T-helper 2 cell treated with Interferon-gamma antibody and Interleukin-4, amounts not matched to agents 5 μg/mL and 100 μg/mL, for 36 hours (primary cell): ENCODE measurements around the gene XAGE1A.
"Not testable (repeated sequence)": the region's sequence is repeated elsewhere in the genome, so short reads cannot be mapped to it uniquely, and the experiment has no call there.

Experiments
- DNase-seq: peaks from one replicate; pipeline ENCODE4 v3.0.0; 2021; ENCODE audit warnings: low spot score
- H3K27ac Mint-ChIP-seq: one replicate; pipeline ENCODE4 v1.8.0; 2021; ENCODE audit warnings: mild to moderate bottlenecking, mixed read lengths
- H3K27me3 Mint-ChIP-seq: one replicate; pipeline ENCODE4 v1.8.0; 2021; ENCODE audit warnings: low read depth, mixed read lengths
- H3K36me3 Mint-ChIP-seq: one replicate; pipeline ENCODE4 v1.8.0; 2021; ENCODE audit warnings: low read depth, mixed read lengths
- H3K4me1 Mint-ChIP-seq: one replicate; pipeline ENCODE4 v1.8.0; 2021; ENCODE audit warnings: low read depth, mixed read lengths
- H3K4me3 Mint-ChIP-seq: one replicate; pipeline ENCODE4 v1.8.0; 2022; ENCODE audit warnings: mild to moderate bottlenecking, moderate library complexity, mixed read lengths
- H3K9me3 Mint-ChIP-seq: one replicate; pipeline ENCODE4 v1.8.0; 2021; ENCODE audit warnings: mixed read lengths

Gene XAGE1A, protein sequence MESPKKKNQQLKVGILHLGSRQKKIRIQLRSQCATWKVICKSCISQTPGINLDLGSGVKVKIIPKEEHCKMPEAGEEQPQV

GRCh38 chrX:52495545-52496418 is at the start of gene XAGE1A:
Gene XAGE1A, plus strand, starts transcription at chrX:52495808. Its CDS starts 1,554 bp downstream, at chrX:52497362.
- H3K27me3 Mint-ChIP-seq, DNase-seq, H3K4me1 Mint-ChIP-seq, H3K9me3 Mint-ChIP-seq, H3K36me3 Mint-ChIP-seq, H3K4me3 Mint-ChIP-seq, H3K27ac Mint-ChIP-seq: not testable (repeated sequence)

GRCh38 chrX:52452031-52452430 is 43.6 kb upstream of the XAGE1A start:
- not testable (repeated sequence) for H3K36me3 Mint-ChIP-seq, H3K4me3 Mint-ChIP-seq, DNase-seq, H3K4me1 Mint-ChIP-seq, H3K27me3 Mint-ChIP-seq, H3K9me3 Mint-ChIP-seq, H3K27ac Mint-ChIP-seq

GRCh38 chrX:52471301-52471700 is 24.3 kb upstream of the XAGE1A start:
- H3K27ac Mint-ChIP-seq, H3K27me3 Mint-ChIP-seq, H3K4me3 Mint-ChIP-seq, H3K4me1 Mint-ChIP-seq, DNase-seq, H3K36me3 Mint-ChIP-seq, H3K9me3 Mint-ChIP-seq: not testable (repeated sequence)

- not testable (repeated sequence) for H3K27me3 Mint-ChIP-seq, H3K4me3 Mint-ChIP-seq, H3K27ac Mint-ChIP-seq, H3K9me3 Mint-ChIP-seq, DNase-seq, H3K4me1 Mint-ChIP-seq, H3K36me3 Mint-ChIP-seq
Observed at GRCh38 chrX:52496419-52496772, 788 bp downstream of the XAGE1A start.

- not testable (repeated sequence) for H3K36me3 Mint-ChIP-seq, H3K9me3 Mint-ChIP-seq, H3K4me3 Mint-ChIP-seq, H3K4me1 Mint-ChIP-seq, H3K27ac Mint-ChIP-seq, H3K27me3 Mint-ChIP-seq, DNase-seq
Observed at GRCh38 chrX:52501362-52501761, 5.8 kb downstream of the XAGE1A start.

GRCh38 chrX:52504551-52504950 is 8.9 kb downstream of the XAGE1A start:
- H3K36me3 Mint-ChIP-seq: no peaks in the 10 kb centered on the region
- H3K27ac Mint-ChIP-seq: no peak overlapping the region
- no peaks in the 10 kb centered on the region for H3K27me3 Mint-ChIP-seq
- no peaks in the 10 kb centered on the region for H3K9me3 Mint-ChIP-seq
- H3K4me1 Mint-ChIP-seq: no peaks in the 10 kb centered on the region
- no peak overlapping the region for H3K4me3 Mint-ChIP-seq
- no peak for DNase-seq

DNA sequence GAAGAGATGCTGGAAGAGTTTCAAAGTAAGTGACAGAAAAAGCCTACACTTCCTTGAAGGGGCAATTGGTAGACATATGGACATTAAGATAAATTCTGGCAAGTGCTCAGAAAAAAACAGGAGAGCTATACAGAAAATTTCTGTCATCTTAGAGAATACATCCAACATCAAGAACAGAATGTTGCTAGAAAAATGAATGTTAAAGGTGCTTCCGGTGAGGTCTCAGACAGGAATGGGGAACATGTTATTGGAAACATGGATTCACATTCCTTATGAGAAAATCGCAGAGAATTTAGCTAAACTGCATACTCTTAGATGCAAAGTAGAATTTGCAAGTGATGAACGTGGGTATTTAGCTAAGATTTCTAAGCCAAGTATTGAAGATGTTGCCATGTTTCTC is 11.7 kb downstream of the XAGE1A start:
- Mint-ChIP-seq H3K27ac (no peak overlapping the region), H3K36me3 (no peaks in the 10 kb centered on the region), H3K4me3 (no peak overlapping the region), H3K9me3 (no peaks in the 10 kb centered on the region), H3K27me3 (no peaks in the 10 kb centered on the region), H3K4me1 (no peaks in the 10 kb centered on the region)
- no peak for DNase-seq

GRCh38 chrX:52509916-52510315 is 14.3 kb downstream of the XAGE1A start:
- Mint-ChIP-seq H3K36me3 (no peaks in the 10 kb centered on the region), H3K27me3 (no peaks in the 10 kb centered on the region), H3K4me1 (no peaks in the 10 kb centered on the region), H3K27ac (no peak overlapping the region), H3K4me3 (no peak overlapping the region), H3K9me3 (no peaks in the 10 kb centered on the region)
- no peak for DNase-seq

DNA sequence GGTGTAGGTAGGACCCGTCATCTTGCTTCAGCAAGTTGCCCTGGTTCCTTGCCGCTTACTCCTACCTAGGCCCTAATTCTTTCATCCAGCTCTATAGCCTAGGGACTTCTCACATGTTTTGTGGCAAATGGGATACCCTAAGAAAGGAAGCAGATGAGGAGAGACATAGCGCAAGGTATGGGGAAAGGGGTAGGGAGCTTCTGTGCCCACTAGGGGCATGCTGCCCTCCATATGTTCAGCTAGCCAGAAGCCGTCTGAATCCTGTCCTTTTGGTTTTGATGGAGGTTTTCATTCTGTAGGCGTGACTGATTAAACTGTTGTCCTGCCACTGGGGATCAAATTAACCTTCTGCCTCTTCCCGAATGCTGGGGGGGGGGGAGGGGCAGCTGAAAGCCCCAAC is 15.5 kb downstream of the XAGE1A start:
- DNase-seq, H3K4me1 Mint-ChIP-seq, H3K36me3 Mint-ChIP-seq, H3K27me3 Mint-ChIP-seq, H3K27ac Mint-ChIP-seq, H3K9me3 Mint-ChIP-seq, H3K4me3 Mint-ChIP-seq: not testable (repeated sequence)

- not testable (repeated sequence) for H3K4me3 Mint-ChIP-seq, H3K27ac Mint-ChIP-seq, DNase-seq, H3K27me3 Mint-ChIP-seq, H3K36me3 Mint-ChIP-seq, H3K9me3 Mint-ChIP-seq, H3K4me1 Mint-ChIP-seq
Observed at GRCh38 chrX:52516110-52516986, 20.7 kb downstream of the XAGE1A start.

- H3K4me1 Mint-ChIP-seq, H3K27me3 Mint-ChIP-seq, DNase-seq, H3K27ac Mint-ChIP-seq, H3K4me3 Mint-ChIP-seq, H3K36me3 Mint-ChIP-seq, H3K9me3 Mint-ChIP-seq: not testable (repeated sequence)
Observed at GRCh38 chrX:52516987-52517325, 21.3 kb downstream of the XAGE1A start, which contains the start of gene XAGE1B. Gene XAGE1B, minus strand, starts transcription at chrX:52517063. Its CDS starts 1,536 bp downstream, at chrX:52515527.

DNA sequence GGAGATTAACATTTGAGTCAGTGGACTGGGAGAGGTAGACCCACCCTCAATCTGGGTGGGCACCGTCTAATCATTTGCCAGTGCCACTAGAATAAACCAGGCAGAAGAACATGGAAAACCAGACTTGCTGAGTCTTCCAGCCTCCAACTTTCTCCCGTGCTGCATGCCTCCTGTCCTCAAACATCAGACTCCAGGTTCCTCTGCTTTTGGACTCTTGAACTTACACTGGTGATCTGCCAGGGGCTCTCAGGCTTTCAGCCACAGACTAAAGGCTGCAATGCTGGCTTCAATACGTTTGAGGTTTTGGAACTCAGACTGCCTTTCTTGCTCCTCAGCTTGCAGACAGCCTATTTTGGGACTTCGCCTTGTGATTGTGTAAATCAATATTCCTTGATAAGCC is 45.4 kb downstream of the XAGE1A start:
- H3K4me1 Mint-ChIP-seq, H3K27ac Mint-ChIP-seq, H3K36me3 Mint-ChIP-seq, H3K4me3 Mint-ChIP-seq, DNase-seq, H3K9me3 Mint-ChIP-seq, H3K27me3 Mint-ChIP-seq: not testable (repeated sequence)

DNA sequence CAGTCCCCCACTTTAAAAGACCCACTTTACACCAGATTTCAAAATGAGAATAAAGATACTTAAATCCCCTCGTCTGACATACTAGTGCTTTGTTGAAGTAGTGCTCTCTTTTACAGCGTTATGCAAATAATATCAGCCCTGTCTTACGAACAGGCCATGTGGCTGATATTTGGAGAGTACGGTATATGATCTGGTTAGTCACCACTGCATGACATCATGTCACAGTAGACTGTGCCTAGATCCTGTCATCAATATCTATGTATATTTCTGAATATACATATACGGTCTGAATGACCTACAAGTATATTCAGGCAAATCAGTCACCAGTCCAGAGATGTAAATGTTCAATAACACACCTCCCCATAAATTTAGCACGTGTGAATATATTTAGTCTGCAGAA is 46.7 kb downstream of the XAGE1A start:
- no peaks in the 10 kb centered on the region for H3K36me3 Mint-ChIP-seq
- no peaks in the 10 kb centered on the region for H3K4me1 Mint-ChIP-seq
- H3K27me3 Mint-ChIP-seq: no peaks in the 10 kb centered on the region
- no peaks in the 10 kb centered on the region for H3K9me3 Mint-ChIP-seq
- H3K4me3 Mint-ChIP-seq: no peak overlapping the region
- no peak overlapping the region for H3K27ac Mint-ChIP-seq
- no peak for DNase-seq

DNA sequence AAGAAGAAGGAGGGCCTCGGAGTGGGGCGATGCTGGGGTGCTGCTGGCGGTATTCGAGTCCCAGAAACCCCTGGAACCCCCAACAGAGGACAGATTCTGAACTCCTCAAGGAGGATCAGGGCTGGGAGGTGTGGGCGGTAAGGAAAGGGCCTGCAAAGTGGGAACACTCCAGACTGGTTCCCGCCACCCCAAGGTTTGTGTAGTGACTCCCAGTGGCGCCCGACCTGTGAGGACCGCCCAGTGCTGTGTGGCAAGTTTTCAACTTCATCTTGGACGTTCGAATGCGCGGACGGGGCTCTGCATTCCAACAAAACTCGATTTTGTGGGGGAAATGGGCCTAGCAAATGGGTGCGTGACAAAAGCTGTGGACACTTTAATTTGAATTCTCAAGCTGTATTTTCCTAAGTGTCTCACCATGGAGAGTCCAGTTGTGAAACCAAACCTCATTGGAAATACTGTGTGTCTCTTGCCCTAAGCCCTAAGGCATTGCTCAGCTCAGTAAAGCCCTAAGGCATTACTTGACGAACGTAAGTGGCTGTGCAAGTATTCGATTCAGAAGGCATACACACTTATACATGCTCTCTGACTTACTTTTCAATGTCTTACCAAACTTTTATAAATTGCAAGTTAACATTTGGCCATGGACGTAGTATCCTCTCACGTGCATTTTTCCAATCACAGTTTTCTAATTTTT is 48.7 kb downstream of the XAGE1A start:
- Mint-ChIP-seq H3K9me3 (no peaks in the 10 kb centered on the region), H3K4me1 (no peaks in the 10 kb centered on the region), H3K27ac (no peak overlapping the region), H3K36me3 (no peaks in the 10 kb centered on the region), H3K27me3 (no peaks in the 10 kb centered on the region), H3K4me3 (no peak overlapping the region)
- no peak for DNase-seq
